HL-60 (cell line): ENCODE measurements around the gene ZNF771.

Source experiments
- CTCF ChIP-seq: IDR thresholded peaks from one replicate; pipeline ENCODE4 v1.5.1; 2011; ENCODE audit warnings: low read length, control low read depth, inconsistent platforms; ENCODE audit not compliant: insufficient read depth
- POLR2AphosphoS5 ChIP-seq: IDR thresholded peaks from 2 replicates; pipeline ENCODE4 v1.6.1; 2012; ENCODE audit warnings: low read depth
- TF ChIP-seq, protein P1 (sequence below): IDR thresholded peaks from 2 replicates; pipeline ENCODE4 v1.6.1; 2012; ENCODE audit warnings: low read depth; ENCODE audit not compliant: insufficient replicate concordance

DNA sequence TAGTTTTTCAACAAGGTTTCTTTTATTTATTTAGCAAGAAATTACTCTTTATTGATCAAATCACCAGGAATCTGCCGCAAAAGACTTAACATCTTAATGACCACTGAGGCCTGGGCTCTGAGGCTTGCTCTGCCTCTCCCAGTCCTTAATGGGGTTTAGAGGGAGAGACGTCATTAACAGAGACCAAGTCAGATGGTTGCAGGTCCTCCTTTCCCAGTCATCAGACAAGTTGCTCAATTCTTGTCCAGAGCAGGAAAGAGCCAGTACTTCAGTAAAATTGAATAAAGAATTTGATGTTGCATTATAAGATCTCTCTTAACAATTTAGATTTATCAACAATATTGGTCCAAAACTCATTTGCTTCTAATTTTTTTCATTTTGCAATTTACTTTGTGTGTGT is 36.2 kb downstream of the ZNF771 start:
- TF ChIP-seq POLR2AphosphoS5 (no peak), CTCF (no peak)
- TF ChIP-seq, protein P1, sequence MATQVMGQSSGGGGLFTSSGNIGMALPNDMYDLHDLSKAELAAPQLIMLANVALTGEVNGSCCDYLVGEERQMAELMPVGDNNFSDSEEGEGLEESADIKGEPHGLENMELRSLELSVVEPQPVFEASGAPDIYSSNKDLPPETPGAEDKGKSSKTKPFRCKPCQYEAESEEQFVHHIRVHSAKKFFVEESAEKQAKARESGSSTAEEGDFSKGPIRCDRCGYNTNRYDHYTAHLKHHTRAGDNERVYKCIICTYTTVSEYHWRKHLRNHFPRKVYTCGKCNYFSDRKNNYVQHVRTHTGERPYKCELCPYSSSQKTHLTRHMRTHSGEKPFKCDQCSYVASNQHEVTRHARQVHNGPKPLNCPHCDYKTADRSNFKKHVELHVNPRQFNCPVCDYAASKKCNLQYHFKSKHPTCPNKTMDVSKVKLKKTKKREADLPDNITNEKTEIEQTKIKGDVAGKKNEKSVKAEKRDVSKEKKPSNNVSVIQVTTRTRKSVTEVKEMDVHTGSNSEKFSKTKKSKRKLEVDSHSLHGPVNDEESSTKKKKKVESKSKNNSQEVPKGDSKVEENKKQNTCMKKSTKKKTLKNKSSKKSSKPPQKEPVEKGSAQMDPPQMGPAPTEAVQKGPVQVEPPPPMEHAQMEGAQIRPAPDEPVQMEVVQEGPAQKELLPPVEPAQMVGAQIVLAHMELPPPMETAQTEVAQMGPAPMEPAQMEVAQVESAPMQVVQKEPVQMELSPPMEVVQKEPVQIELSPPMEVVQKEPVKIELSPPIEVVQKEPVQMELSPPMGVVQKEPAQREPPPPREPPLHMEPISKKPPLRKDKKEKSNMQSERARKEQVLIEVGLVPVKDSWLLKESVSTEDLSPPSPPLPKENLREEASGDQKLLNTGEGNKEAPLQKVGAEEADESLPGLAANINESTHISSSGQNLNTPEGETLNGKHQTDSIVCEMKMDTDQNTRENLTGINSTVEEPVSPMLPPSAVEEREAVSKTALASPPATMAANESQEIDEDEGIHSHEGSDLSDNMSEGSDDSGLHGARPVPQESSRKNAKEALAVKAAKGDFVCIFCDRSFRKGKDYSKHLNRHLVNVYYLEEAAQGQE: no peak
